Measurements from ENCODE around the gene ELF1.
"Not testable (repeated sequence)": the region's sequence is repeated elsewhere in the genome, so short reads cannot be mapped to it uniquely, and the experiment has no call there.

The ELF1 gene

GRCh38 chr13:41019011-41019487 lies at the start of gene ELF1:
ELF1 (minus strand) TSS chr13:41019316; CDS start chr13:40982054, 37,262 bp downstream.
- peak; percentile 77 for DNase-seq

DNA sequence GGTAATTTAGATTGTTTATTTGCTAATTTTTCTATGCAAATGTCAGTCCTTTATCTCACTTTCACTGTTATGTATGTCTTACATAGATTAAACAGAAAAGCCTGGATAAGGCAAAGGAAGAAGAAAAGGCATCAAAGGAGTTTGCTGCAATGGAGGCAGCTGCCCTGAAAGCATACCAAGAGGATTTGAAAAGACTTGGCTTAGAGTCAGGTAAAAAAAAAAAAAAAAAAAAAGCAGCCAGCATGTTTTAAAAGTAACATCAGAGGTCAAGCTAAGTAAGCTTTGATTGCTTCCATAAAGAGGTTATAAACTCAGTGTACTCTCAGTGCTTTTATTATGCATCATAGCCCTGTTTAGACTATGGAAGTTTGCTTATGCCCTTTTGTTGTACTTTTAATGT lies 46.0 kb upstream of the ELF1 start:
- DNase-seq = no peak

- DNase-seq = no peak
These were observed 45.4 kb upstream of the ELF1 start for GRCh38 chr13:41064493-41064892.

DNA sequence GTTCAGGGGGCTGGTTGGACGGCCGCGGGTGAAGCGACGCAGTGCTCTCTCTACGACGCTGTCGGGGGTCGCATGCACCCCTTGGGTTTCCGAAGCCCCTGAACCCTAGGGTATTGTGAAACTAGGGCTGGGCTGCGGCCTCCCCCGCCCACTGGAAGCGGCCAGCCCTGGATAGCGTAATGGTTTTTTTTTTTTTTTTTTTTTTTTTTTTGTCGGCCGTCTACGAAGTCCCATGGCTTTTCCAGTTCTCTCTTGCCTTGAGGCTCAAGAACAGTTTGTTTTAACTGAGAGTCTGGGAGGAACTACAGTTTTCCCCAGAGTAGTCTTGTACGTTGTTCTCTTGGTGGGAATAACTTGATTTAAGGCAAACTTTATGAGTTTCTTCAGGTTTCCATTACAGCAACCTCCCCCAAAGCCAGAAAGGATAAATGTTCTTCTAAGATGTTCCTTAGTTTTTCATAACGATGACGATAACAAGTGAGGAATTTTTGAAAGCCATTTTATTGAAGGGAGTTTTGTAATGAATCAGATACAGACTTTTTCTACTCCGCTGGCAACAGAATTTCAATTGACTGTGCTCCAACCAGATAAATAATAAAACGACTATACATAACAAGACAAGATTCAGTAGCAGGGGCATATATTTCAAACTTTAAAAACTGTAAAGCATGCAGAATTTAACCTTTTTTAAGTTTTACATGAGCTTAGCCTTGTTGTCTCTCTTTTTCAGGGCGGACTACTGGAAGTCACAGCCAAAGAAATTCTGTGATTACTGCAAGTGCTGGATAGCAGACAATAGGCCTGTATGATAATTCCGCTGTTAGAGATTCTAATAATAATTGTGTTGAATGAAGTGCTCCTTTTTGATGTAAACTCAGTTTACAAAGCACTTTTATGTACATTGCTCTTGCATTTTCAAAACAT lies 43.1 kb upstream of the ELF1 start:
- no peak for DNase-seq

DNA sequence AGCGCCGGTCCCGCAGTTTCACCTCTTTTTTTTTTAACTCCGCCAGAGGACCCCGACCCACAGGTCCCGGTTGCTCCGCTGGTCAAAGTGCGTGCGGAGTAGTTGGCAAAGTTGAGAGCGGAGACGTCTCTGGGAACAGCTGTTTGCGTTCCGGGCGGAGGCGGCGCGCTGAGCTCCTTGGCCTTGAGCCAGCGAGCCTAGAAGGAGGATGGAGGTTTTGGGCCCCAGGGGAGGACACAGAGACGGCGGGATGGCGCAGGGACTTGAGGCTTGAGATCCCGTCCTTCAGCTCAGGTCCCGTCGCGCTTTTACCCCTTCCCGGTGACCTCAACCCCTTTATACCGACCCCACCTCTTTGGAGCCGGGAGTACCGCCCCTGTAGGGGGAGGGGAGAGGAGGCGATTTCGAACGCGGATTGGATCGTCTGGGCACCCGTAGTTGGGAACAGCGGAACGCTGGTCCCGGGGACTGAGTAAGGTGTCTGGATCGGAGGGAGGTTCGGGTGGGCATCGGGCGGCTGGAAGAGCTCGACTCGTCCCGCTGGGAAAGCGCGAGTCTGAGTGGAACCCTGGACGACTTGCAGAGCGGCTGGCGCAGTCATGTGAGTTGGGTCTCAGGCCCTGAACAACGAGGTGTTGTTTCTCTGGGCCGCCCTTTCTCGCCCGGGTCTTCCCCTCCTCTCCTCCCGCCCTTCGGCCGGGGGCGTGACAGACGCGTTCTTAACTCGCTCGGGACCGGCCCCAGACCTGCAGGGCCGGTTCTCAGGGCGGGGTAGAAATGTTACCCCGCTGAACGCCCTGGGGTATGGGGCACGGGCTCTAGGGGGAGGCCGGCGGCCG lies 42.2 kb upstream of the ELF1 start, which contains the start of gene WBP4:
Gene WBP4, plus strand, starts transcription at position 435 of the 839 bp plus-strand sequence. Its CDS starts 165 bp downstream, at position 600.
- DNase-seq = peak; percentile 86

GRCh38 chr13:41060724-41061074 lies 41.6 kb upstream of the ELF1 start:
- peak; percentile 85 for DNase-seq

DNA sequence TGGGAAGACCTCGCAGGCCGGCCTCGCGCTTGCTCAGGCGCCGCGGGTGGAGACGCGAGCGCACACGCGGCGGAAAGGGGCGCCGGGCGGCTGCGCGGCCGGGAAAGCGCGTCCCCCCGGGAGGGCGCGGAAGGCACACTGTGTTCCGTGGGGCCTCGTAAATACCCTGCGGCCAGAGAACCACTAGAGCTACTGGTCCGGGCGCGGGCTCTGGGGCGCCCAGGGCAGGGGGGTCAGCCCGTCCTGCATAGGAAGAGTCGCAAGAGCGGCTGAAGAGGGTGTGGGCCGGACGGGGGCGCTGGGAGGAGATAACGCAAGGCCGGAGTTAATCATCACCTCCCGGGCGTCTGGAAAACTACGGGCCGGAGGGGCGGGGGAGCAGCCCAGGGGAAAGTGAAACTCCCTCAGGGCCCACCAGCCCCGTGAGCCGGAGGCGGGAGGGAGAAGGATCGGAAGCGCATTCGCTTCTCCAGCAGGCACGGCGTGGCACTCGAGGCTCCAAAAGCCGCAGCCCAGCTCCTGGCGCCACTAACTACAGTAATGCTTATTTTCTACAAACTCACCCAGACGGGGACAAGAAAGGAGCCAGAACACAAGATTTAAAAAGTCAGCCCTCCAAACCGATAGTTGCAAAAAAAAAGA lies 41.1 kb upstream of the ELF1 start:
- DNase-seq = peak; percentile 78

DNA sequence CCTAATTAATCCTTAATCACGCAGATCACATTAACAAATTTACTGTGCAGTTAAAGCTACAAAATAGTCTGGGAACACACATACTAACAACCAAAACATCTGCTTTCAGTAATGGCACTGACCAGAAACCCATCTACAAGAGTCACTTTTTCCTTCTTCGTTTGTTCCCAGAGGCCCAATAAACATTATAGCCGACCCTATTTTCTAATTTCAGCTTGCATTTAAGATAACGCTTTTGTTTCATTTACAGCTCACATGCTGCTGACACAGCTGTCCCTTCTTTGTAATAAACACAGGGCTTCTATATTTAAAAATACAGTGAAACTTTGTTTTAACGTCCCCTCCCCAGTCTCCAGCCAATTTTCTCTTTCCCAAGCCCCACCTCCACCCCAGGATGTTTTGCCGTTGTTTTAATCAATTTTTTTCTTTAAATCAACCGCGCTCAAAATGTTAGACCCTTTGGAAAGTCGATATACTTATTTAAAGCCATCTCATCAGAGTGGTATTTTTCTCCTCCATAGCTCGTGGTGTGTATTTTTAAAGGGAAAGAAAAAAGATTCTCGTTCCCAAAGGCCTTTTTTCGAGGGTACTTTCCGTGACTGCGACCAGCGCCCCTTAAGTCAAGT lies 40.5 kb upstream of the ELF1 start:
- DNase-seq = no peak

GRCh38 chr13:41058295-41059070 lies 39.4 kb upstream of the ELF1 start:
- DNase-seq = no peak

GRCh38 chr13:41056826-41057711 lies 38.0 kb upstream of the ELF1 start:
- no peak for DNase-seq

DNA sequence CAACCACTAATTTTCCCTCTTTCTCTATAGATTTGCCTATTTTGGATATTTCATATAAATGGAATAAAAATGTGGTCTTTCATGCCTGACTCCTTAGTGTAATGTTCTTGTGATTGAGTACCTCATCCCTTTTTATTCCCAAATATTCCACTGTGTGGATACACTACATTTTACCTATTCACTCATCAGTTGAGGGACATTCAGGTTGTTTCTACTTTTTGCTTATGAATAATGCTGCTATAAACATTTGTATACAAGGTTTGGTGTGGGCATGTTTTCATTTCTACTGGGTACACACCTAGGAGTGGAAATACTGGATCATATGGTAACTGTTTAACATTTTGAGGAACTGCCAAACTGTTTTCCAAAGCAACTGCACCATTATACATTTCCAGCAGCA lies 37.1 kb upstream of the ELF1 start:
- DNase-seq = no peak

- no peak for DNase-seq
These were observed 36.0 kb upstream of the ELF1 start for GRCh38 chr13:41054919-41055619.

DNA sequence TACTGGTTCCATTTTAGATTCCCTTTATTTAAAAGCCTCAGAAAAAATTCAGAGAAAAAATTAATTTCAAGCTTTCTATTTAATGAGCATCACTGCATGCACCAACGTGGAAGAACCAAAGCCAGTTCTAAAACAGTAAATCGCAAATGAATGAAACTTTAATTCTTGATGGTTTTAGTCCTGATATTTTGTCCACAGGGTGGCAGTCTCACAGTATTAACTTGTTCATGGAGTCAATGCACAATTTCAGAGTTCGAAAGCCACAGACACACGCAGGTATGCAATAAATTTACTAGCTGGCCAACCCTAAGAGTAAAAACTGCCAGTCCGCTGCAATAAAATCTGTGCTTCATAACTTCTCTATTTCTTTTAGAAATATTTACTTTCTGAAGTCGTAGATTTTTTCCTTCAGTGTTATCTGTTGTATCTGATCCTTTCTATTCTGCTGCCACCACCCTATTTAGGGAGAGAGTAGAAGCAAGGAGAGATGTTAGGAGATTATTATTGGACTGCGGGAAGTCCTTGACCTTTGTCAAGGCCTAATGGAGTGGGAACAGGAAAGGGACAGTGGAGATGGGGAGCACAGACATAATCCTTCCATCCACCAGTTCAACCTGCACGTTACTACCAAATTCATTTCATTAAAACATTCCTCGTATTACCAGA lies 35.2 kb upstream of the ELF1 start:
- no peak for DNase-seq

DNA sequence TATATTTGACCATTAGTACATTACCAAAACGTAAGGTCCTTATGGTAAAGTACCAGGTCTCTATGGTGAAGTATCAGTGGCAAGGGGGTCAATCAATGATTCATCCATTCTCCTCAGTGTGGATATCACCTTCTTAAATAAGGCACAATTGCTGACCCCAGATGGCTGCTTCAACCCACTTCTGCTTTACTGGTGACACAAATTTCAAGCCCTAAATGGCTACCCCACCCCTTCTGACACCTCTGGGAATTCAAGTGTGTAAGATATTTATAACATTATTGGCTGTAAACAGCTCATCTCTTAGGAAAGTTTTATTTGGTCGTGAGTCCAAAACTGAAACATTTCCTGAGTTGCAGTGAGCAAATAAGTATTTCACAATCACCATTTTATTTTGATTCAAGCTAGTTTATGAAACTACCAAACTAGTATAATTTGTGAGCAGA lies 34.3 kb upstream of the ELF1 start:
- DNase-seq = peak; percentile 66

DNA sequence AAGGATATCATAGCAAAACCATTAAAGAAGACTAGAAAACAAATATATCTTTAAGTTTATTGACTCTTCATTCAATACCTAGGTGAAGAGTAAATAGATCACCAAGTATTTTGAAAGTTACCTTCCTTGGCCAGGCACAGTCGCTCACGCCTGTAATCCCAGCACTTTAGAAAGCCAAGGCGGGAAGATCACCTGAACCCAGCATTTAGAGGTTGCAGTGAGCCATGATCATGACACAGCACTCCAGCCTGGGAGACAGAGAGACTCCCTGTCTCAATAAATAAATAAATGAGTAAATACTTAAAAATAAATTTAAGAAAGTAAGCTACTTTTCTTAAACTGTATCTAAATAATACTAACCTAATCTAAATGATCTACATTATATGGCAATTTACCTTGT lies 33.3 kb upstream of the ELF1 start:
- DNase-seq = no peak

DNA sequence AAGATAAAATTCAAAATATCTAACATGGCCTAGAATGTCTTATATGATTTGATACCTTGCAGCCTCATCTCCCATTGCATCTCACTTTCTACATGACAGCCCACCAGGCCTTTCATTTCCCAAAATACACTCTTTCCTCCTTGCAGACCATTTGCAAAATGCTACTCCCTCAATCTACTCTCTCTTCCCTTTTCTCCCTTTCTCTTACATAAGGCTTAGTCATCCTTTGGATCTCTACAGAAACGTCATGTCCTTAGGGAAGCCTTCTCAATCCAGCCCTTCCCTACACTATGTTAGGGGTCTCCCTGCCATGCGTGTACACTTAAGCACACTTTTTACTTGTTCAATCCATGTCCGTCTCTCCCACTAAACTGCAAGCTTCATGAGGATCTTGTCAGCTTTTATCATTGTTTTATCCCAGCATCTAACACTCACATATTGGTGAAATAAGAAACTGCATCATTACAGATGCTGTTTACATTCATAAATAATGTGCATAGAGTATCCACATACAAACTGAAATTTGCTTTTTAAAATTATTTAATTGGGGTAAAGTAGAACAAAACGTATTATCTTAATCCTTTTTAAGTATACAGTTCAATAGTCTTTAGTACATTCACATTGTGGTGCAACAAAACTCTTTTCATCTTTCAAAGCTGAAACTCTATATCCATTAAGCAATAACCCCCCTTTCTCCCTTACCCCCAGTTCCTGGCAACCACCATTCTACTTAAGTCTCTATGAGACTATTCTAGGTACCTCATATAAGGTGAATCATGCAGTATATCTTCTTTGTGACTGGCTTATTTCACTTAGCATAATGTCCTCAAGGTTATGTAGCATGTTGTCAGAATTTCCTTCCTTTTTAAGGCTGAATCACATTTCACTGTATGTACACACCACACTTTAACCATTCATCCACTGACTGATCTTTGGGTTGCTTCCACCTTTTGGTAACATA lies 30.6 kb upstream of the ELF1 start:
- no peak for DNase-seq

- DNase-seq = no peak
These were observed 29.5 kb upstream of the ELF1 start for GRCh38 chr13:41048640-41049039.

DNA sequence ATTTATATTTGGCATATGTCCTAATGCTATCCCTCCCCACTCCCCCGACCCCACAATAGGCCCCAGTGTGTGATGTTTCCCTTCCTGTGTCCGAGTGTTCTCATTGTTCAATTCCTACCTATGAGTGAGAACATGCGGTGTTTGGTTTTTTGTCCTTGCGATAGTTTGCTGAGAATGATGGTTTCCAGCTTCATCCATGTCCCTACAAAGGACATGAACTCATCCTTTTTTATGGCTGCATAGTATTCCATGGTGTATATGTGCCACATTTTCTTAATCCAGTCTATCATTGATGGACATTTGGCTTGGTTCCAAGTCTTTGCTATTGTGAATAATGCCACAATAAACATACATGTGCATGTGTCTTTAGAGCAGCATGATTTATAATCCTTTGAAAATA lies 23.3 kb upstream of the ELF1 start:
- not testable (repeated sequence) for DNase-seq

Measured in CD4-positive, alpha-beta T cell treated with Interferon gamma for 1 hour (primary cell).